SHP77 (cell line): ENCODE results near the gene CDC42SE1.

Experiments
- DNase-seq, 2 experiments: peaks; one replicate each; lab custom pipeline; 2025; lab: John Stamatoyannopoulos, UW

CDC42SE1 gene

DNA sequence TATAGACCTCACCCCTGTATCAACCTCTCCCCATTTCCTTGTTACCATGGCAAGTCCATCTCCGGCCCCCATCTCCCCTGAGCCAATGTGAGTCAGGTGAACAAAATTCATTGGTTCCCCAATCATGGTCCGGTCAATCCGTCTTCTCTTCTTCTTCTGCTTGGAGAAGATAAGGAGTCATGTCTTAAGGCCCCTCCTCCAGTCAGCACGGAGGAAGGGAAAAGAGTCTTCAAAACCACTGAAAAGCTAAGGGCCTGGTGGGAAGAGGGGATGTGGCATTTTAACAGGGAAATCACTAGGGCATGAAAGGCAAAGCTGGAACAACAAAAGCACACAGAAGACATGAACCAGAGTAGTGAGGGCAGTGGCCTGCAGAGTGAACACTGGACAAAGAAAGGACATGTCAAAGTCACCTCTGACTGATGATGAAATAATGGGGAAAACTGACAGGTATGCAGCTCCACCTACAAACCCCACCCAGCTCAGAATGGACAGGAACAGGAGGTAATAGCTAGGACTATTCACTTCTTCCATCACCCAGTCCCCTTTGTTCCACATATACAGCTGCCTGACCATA, 4.4 kb downstream of the CDC42SE1 start:
- no peak for DNase-seq

DNA sequence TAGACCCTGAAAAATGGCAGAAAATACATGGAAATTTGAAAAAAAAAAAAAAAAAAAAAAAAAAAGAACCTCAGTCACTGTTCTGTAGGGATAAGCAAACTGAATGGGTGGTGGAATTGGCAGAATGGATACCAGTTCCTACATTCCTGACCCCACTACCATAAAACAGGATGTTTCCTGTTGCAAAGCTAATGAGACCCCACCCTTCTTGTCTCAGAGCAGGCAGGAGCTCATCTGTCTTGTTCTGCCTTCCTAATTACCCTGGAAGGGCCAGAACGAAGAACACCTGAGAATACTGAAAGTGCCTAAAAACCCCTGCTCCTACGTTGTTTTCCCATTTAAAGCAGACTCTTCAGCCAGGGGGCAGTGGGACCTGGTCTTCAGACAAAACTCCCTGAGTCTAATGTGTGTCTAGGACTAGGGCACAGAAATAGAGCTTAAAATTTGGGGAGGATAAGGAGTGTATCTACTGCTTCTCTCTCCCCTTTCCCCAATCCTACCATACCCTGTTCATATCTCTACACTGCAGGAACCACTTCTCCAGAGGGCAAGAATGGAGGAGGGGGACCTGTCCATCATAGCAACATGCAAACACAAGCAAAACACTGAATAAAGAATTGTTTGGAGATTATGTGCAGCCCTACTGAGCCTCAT, 7.9 kb downstream of the CDC42SE1 start:
- DNase-seq = no peak

- no peak for DNase-seq
Observed at GRCh38 chr1:151050051-151050688, 9.3 kb downstream of the CDC42SE1 start.

DNA sequence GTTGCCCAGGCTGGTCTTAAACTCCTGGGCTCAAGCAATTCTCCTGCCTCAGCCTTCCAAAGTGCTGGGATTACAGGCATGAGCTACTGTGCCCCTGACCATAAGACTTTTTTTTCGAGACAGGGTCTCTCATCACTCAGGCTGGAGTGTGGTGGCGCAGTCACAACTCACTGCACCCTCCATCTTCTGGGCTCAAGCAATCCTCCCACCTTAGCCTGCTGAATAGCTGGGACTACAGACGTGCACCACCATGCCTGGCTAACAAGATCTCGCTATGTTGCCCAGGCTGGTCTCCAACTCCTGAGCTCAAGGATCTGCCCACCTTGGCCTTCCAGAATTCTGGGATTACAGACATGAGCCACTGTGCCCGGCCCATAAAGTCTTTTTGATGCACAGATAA, 10.0 kb downstream of the CDC42SE1 start:
- no peak for DNase-seq

- no peak for DNase-seq
Observed at GRCh38 chr1:151048645-151049032, 10.8 kb downstream of the CDC42SE1 start.

- DNase-seq = peak; percentile 79 to 89
Observed at GRCh38 chr1:151047925-151048644, 11.3 kb downstream of the CDC42SE1 start.

DNA sequence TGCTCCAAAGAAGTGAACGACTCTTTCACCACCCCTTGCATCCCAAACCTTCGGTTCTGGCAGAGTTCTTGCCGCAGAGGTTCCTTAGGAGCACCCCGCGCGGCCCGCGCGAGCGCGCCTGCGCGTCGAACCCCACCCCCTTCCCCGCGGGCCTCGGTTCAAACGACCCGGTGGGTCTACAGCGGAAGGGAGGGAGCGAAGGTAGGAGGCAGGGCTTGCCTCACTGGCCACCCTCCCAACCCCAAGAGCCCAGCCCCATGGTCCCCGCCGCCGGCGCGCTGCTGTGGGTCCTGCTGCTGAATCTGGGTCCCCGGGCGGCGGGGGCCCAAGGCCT, 11.9 kb downstream of the CDC42SE1 start, which contains the start of gene C1orf56:
Gene C1orf56, plus strand, starts transcription at position 161 of the 334 bp plus-strand sequence. Its CDS starts 97 bp downstream, at position 258.
- peak; percentile 84 to 86 for DNase-seq

GRCh38 chr1:151043163-151043562, 16.3 kb downstream of the CDC42SE1 start:
- DNase-seq = no peak

DNA sequence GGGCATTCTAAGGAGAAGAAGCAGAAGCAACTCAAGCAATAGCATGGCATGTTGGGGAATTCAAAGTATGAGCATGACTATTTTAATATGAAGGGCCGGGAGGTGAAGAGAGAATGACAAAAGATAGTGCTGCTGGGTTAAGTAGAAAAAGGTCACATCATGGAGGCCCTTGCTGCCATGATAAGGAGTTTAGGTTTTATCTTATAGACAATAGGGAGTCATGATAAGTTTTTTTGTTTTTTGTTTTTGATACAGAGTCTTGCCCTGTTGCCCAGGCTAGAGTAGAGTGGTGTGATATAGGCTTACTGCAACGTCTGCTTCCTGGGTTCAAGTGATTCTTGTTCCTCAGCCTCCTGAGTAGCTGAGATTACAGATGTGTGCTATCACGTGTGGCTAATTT, 19.9 kb downstream of the CDC42SE1 start:
- DNase-seq = no peak

DNA sequence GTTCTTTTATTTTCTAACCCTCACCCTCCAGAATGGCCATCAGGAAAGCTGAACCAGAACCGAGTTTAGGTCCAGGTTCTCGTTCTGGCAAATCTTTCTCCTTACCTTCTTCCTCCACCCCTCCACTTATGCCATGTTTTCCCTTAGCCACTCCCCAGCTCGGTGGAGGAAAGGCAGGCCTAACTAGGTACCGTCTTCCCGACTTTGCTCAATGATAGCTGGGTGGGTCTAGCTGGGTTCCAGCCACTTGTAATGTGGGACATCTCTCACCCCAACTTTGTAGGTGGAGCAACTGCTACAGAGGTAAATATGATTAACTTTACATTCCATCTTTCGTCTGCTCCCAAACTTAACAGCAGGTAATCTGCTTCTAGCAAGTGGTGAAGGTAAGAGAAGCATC, 22.4 kb downstream of the CDC42SE1 start:
- no peak for DNase-seq

- DNase-seq = no peak
Observed at GRCh38 chr1:151036356-151036755, 23.1 kb downstream of the CDC42SE1 start, which contains the start of gene BNIPL. BNIPL (plus strand) TSS chr1:151036586; CDS start chr1:151036726, 140 bp downstream.

- no peak for DNase-seq
Observed at GRCh38 chr1:151035167-151035566, 24.3 kb downstream of the CDC42SE1 start.

- no peak for DNase-seq
Observed at GRCh38 chr1:151032164-151032563, 27.3 kb downstream of the CDC42SE1 start.

GRCh38 chr1:151026460-151026859, 33.0 kb downstream of the CDC42SE1 start:
- DNase-seq = no peak

DNA sequence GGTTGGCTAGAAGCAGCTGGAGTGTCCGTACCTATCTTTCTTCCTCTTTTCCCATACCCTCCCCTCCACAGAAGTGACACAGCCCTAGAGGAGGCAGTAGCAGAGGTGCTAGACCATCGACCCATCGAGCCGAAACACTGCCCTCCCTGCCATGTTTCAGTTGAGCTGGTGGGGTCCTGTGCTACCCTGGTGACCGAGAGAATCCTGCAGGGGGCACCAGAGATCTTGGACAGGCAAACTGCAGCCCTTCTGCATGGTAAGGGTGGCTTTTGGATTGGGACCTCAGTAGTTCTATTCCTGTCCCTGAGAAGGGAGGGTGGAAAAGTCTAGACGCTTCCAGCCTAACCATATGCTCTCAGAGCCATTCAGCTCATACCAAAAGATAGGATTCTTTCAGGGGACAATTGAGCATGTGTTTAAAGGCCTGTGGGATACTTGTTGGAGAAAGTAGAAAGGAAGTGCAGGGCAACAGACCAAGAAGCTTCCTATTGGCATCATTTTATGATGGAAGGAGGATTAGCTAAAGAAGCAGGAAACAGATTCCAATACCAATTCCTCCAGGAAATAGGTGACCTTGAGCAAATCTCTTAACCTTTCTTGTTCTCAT, 34.8 kb downstream of the CDC42SE1 start:
- DNase-seq = peak; percentile 70 to 83

GRCh38 chr1:151013518-151013917, 45.9 kb downstream of the CDC42SE1 start:
- no peak for DNase-seq

GRCh38 chr1:151012684-151013471, 46.5 kb downstream of the CDC42SE1 start:
- DNase-seq = no peak

DNA sequence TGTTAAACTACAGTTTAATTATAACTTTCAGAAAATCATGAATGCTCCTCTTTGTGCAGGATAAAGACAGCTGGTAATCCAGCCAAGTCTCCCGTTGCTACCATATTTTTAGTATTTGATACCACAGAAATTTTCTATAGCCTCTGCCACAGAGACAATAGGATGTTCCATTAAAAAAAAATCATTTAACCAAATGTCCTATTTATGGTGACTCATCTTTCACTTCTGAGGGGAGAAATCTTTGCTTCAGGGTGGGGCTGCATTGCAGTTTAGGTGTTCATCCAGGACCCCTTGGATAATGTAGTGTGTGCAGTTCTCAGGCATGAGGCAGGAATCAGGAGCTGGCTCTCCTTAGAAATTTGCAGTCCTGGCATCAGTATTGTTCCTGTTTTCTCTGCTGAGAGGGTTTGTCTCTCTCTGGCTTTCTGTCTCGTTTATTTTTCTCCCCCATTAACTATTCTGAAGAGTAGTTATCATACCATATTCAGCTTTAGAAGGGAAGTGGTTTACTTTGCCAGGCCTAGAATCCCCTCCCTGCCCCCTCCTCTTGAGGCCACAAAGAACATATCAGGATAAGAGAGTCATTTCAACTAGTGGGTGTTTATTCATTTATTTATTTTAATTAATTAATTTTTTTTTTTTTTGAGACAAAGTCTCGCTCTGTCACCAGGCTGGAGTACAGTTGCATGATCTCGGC, 48.1 kb downstream of the CDC42SE1 start:
- no peak for DNase-seq

DNA sequence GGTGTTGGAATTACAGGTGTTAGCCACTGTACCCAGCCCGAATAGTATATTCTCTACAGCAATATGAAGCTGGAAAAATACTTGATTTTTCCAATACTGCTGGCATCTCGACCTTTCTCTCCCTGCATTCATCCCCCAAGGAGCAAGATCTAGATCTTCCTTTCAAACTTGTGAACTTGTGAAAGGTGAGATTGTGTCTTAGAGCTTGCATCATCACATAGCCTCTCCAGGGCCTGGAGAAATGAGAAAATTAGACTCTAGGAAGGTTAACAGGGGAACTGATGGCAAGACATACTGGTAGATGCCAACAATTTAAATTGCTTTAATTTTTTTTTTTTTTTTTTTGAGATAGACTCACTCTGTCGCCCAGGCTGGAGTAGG, 49.1 kb downstream of the CDC42SE1 start:
- no peak for DNase-seq

DNA sequence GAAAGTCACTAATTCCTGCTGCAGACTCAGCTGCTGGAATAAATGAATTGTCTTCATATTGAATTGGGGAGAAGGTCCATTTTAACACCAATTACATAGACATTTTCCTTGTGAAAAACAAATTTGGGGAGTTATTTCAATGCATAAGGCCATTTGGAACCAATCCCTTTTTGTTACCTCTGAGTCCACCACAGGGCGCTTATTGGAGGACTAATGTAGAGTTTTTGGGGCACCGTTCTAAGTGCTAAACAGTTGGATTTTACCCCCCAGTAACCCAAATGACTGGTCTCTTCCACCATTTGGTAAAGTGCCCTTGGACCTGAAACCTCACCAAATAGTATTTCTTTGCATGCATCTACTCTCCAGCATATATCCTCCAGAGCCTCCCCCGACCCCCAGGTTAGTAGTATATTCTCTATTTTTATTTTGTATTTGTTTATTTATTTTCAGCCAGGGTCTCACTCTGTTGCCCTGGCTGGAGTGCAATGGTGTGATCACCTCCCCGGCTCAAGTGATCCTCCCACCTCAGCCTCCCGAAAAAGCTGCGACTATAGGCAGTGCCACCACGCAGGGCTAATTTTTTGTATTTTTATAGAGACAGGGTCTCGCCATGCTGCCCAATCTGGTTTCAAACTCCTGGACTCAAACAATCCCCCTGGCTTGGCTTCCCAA, 49.6 kb downstream of the CDC42SE1 start:
- DNase-seq = no peak
